HG03280 (cell line): ENCODE data around the gene INTS4.
"Not testable (repeated sequence)": the region's sequence is repeated elsewhere in the genome, so short reads cannot be mapped to it uniquely, and the experiment has no call there.

Experiments used
- ATAC-seq: cut with Tn5 transposase; IDR thresholded peaks from one replicate; pipeline ENCODE4 v1.9.1; 2021; ENCODE audit warnings: mild to moderate bottlenecking, moderate library complexity; ENCODE audit not compliant: unreplicated experiment

The INTS4 gene

DNA sequence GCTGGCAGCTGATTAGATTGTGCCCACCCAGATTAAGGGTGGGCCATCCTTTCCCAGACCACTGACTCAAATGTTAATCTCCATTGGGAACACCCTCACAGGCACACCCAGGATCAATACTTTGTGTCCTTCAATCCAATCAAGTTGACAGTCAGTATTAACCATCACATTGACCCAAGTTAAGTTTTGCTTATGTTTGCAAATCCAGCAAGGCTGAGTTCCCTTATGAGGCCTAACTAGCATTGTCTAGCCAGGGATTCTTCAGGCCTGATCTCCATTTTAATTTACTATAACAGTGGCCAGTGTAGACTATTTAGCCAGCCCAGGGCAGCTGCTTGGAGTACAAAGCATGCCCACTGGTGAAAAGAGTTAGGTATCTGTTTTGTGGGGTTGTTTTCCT, 30.9 kb upstream of the INTS4 start:
- no peak for ATAC-seq

DNA sequence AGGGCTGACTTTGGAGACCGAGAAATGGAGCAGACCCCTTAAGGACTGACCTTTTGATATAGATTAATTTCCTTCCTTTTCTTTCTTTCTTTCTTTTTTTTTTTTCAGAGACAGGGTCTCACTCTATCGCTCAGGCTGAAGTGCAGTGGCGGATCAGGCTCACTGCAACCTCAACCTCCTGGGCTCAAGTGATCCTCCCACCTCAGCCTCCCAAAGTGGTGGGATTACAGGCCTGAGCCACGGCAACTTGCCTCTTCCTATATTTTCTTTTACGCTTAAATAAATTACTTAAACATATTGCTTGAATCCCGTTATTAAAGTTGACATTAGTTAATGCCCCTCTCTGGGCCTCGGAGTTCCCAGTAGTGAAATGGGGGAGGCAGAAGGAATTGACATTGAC, 29.0 kb upstream of the INTS4 start:
- no peak for ATAC-seq

DNA sequence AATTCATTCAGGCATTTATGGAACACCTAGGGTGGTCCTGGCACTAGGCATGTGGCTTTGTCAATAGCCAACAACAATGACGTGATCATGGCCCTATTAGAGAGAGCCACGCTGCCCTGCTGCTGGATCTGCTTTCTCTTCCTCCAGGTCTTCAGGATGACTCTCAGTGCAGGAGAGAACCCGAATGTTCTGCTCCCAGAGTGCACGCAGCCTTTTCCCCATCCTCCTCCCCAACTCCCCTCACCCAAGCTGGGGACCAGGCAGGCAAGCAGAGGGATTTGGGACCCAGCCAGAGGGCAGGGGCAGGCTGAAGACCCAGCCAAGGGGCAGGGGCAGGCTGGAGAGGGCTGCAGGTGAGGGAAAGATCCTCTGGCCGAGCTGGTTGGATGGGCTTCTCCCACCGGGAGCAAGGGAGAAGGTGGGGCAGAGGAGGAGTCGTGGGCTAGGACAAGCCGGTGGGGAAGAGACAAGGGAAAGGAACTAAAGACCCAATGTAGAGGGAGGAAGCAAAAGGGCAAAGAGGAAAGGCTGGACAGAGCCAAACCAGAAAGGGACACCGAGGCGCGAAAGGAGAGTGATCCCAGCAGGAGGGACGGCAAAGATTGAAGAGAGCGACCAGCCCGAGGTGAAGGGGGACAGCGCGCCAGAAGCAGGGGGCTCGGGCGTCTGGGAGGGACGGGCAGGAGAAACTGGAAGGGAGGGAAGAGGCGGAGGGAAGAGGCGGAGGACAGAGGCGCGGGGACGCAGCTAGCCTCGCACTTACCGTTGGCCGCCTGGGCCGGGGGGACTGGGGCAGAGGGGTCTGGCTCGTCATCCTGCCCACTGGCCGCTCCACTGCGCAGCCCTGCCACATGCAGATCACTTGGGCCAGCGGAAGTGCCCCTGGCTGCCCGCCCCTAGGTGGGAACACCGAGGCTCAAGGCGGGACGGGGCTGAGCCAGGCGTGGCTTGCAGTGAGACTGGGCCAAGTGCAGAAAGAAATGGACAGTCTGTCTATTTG, 28.2 kb upstream of the INTS4 start, which contains the start of gene KCTD14:
Gene KCTD14, minus strand, starts transcription at position 880 of the 1,000 bp plus-strand sequence. Its CDS starts 27 bp downstream, at position 853.
- no peak for ATAC-seq

DNA sequence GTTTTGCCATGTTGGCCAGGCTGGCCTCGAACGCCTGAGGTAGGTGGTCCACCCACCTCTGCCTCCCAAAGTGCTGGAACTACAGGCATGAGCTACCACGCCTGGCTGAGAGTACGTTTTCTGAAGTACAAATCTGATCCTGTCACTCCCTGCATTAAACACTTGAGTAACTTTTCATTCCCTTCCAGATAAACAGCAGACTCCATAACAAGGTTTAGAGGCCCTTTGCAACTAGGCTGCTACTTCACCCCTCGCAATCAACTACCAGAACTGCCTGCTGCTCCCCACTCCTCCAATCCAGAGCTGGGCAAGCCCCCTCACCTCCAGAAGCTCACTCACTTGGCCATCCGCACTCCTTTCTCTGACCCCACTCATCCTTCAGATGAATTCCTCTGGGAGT, 27.1 kb upstream of the INTS4 start:
- no peak for ATAC-seq

DNA sequence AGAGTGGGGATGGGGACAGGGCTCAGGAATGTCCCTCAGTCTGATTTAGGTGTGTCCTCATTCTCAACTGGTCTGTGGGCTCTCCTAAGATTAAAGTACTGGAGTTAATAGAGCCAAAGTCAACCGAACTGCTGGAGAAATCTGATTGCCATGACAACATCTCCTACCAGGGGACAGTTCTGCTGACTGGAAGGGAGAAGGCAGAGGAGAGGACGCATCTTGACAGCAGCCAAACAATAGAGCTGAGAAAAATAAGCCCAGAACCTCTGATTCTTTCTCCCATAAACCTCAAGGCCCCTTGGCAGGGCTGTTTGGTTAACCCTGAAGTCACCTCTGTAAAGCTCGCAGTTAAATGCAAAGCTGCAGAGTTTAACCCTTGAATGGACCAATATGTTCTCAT, 25.8 kb upstream of the INTS4 start:
- no peak for ATAC-seq

DNA sequence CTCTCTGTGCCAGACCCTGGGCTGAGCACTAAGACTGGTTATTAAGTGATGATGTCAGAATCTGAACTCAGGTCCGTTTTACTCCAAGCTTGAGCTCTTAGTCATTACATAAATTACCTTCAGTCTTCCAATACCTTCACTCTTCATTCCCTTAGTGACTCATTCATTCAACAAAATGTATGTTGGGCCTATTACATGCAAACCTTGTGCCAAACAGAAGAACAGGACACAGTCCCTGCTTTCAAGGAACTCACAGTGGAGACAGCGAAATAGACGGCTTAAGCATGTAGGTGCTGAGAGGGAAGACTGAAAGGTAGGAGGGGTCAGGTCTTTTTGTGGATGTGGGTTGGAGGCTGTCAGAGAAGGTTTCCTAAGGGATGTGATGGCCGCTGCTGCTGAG, 25.3 kb upstream of the INTS4 start:
- no peak for ATAC-seq

DNA sequence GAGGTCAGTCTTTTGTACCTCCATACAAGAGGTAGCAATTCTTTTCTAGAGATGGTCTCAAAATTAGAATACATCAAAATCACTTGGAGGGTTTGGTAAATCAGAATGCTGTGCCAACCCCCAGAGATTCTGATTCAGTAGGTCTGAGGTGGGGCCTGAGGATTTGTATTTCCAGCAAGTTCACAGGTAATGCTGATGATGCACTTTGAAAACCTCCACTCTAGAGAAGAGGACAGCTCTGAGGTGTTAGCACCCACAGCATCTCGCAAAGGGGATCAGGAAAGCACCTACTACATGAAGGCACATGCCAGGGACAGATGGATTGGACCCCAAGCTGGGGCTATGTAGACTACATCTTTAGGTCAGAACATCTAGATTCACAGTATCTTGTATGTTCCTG, 21.4 kb upstream of the INTS4 start:
- ATAC-seq, result no peak

DNA sequence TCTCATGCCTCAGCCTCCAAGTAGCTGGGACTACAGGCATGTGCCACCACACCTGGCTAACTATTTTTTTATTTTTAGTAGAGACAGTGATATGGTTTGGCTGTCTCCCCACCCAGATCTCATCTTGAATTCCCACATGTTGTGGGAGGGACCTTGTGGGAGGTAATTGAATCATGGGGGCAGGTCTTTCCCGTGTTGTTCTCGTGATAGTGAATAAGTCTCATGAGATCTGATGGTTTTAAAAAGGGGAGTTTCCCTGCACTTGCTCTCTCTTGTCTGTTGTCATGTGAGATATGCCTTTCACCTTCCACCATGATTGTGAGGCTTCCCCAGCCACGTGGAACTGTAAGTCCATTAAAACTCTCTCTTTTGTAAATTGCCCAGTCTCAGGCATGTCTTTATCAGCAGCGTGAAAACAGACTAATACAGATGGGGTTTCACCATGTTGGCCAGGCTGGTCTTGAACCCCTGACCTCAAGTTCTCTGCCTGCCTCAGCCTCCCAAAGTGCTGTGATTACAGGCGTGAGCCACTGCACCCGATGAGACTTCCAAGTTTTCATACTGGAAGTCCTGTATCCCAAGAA, 20.6 kb upstream of the INTS4 start:
- ATAC-seq, result not testable (repeated sequence)

DNA sequence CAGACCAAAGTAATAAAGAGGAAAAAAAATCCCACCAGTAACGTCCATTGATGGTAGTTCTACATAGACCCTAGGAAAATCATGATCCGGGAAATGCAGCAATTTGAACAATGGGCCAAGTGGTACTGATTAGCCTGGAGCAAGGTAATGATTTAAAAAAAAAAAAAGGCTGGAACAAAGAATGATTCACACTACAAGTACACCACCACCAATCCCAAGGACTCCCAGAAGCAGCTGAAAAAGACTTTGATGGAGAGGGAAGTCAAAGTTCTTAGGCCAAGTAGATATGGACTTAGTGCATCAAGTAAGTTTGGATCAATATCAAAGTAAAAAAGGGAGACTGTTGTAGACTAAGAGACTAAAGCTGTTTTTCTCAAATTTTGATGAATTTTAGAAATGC, 16.8 kb upstream of the INTS4 start:
- no peak for ATAC-seq

DNA sequence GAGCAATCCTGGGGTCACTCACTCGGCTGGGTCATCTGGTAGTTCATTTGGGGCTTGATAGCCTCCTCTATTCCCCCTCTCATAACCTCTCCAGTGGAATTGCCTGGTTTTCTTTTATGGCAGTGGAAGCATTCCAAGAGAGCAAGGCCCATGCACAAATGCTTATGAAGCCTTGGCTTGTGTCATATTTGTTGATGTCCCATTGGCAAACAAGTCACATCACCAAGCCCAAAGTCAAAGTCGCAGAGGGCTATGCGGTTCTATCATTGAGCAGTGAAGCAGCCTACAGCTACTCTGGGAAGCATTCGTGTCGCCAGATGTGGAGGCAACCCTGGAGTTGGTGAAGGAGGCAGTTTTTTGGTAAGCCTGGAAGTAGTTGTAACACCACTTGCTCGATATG, 16.3 kb upstream of the INTS4 start:
- ATAC-seq, result no peak

DNA sequence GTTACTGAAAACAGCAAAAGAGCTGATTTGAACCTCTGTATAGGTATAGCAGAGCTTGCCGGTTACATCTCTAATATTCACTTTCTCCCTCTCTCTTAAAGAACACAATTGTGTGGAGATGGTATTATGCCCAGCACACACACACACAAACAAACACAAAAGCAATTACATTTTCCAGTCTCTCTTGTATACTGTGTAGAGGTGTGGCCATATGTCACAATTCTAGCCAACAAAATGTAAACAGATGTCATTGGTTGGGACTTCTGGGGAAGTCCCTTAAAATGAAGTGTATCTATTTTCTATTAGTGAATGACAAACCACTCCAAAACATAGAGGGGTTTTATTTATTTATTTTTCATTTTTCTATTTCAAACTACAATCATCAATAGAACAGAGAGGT, 15.8 kb upstream of the INTS4 start:
- ATAC-seq, result no peak

DNA sequence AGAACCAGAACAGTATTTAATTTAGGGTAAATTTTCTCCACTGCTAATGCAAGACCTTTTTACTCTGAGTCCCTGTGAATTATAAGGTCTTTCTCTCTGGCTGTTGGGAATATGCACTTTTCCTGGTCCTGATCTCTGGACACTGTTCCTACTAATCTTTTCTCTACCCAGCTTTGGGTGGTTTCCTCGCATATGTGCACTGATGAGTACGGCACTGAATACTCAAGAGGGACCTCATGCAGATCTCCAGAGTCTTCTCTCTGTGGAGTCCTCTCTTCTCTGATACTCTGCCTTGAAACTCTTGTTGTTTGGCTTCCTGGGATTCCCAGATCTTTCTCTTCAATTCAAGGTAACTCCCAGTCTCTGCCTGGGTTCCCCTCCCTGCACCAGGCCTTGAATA, 14.6 kb upstream of the INTS4 start:
- no peak for ATAC-seq

DNA sequence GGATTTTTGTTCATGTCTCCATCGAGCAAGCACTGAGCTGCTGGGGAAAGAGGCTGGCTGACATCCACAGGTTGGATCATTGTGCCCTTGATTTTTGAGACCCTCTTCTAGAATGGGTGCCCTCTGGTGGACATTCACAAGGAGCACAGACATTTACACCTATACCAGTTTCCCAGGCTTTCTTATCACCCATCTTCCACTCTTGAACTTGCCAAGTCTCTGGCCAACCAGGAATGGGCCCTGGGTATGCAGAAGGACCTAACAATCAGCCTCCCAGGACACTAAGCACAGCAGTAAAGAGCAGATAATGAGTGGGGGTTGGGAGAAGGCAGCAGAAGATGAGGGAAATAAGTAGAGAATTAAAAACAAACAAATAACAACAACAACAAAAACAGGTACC, 5.7 kb upstream of the INTS4 start:
- ATAC-seq, result peak; percentile 84

DNA sequence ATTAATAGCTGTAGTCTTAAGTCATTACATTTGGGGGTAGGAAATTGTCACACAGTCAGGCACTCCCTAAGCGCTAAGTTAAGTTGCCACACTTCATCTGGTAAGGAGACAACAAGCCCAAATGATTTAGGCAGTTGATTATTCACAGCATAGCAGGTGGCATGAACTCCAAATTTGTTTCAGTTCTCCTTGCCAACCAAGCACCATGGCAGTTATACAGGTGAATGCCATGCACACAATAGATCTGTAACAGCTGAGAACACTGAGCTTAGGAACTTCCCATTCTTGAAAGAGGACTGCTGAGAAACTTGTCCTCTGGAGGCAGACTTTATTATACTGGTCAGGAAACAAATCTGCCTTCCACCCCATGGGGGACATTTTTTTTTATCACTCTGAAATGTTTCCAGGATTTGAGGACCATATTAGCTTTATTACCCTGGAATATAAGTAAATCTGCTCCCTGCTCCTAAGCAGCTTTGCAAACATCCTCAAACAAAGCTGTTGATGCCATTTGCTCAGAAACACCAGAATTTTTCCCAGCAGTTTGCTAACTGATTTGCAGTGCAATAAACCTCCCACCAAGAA, 5.1 kb upstream of the INTS4 start:
- ATAC-seq, result no peak

DNA sequence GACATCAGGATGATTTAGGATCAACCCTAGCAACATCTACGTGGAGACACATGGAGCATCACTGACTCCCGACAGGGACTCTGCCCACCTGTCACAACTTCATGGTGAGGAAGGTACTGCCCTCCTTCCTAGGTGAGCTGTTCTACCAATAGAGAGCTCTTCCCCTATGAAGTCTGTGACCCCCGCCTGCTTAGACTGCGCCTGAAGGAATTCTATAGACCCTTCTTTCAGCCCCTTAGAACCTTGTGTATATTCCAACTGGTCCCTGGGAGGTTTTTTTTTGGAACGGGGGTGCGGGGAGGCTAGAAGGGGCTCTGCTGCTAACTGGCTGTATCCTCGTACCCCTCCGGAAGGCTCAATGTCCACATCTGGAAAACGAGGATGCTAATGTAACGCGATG, 566 bp downstream of the INTS4 start:
- ATAC-seq, result no peak

DNA sequence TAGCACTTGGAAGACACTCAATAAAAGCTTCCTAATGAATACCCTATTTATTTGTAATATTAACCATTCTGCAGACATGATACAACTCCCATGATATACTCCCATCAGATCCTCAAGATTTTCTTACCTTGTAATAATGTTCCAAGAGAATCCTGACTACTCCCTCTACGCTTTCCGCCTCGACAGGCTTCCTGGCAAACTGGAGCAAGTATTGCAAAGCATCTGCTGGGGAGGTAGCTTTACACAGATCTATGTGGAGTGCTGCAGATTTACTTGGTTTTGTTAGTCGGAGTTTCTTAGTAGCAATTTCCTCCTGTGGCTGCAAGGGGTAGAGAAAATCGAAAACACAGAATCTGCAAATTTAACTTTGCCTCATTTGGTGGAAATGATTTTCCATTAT, 3.5 kb downstream of the INTS4 start:
- no peak for ATAC-seq

DNA sequence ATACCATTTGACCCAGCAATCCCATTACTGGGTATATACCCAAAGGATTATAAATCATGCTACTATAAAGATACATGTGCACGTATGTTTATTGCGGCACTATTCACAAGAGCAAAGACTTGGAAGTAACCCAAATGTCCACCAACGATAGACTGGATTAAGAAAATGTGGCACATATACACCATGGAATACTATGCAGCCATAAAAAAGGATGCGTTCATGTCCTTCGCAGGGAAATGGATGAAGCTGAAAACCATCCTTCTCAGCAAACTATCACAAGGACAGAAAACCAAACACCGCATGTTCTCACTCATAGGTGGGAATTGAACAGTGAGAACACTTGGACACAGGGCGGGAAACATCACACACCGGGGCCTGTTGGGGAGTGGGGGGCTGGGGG, 8.0 kb downstream of the INTS4 start:
- ATAC-seq, result not testable (repeated sequence)

DNA sequence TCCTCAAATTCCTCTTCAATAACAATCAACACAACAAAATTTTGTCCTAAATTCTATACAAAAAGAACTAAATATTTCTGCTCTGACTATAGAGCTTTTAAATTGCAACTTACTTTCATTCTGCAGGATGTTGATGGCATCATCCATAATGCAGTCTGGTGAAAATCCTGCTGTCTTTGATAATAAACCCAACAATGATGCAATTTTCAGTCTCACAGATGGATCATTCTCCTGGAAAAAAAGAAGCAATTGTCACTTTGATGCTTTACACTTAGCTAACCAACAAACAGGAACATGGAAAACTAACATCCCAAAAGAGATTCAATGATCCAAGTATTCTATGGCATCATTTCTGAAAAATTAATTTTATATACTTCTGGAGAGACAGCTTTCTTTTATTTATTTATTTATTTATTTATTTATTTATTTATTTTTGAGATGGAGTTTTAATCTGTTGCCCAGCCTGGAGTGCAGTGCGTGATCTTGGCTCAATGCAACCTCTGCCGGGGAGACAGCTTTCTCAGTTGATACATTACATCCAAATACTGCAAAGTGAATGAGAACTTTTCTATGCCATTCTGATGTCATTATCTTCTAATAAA, 13.0 kb downstream of the INTS4 start:
- ATAC-seq, result no peak

DNA sequence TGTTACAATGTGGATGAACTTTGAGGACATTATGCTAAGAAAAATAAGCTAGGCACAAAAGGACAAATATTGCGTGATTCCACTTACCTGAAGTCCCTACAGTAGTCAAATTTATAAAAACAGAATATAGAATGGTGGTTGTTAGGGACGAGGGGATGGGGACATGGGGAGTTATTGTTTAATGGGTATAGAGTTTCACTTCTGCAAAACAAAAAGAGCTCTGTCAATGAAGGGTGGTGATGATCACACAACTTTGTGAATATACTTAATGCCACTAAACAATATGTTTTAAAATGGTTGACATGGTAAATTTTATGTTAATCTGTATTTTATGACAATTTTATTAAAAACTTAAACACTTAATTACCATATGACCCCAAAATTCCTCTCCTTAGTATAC, 26.1 kb downstream of the INTS4 start:
- no peak for ATAC-seq

DNA sequence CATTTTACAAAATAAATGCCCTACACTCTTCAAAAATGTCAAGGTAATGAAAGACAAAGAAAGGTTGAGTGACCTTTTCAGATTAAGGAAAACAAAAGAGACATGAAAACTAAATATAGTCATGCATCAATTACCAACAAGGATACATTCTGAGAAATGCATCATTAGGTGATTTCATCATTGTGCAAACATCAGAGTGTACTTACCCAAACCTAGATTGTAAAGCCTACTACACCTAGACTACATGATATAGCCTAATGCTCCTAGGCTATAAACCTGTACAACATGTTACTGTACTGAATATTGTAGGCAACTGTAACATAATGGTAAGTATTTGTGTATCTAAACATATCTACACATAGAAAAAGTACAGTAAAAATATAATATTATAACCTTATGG, 26.7 kb downstream of the INTS4 start:
- no peak for ATAC-seq

DNA sequence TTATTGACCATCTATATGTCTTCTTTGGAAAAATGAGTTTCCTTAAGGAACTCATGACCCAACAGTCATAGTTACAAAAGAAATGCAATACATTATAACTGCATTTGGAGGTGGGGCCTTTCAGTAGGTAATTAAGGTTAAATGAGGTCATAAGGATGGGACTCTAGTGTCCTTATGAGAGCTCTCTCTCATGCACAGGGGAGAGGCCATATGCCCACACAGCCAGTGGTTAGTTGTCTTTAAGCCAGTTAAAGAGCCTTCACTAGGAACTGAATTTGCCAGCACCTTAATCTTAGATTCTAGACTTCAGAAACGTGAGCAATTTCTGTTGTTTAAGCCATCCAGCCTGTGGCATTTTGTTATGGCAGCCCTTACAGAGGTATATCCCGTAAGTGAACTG, 27.3 kb downstream of the INTS4 start:
- no peak for ATAC-seq

DNA sequence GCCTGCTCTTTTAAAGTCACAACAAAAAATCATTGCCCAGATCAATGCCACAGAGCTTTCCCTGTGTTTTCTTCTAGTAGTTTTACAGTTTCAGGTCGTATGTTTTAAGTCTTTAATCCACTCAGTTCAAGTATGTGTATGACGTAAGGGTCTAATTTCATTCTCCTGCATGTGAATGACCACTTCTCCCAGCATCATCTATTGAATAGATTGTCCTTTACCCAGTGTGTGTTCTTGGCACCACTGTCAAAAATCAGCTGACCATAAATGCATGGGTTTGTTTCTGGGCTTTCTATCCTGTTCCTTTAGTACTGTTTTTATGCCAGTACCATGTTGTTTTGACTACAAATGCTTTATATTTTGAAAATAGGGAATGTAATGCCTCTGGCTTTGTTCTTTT, 28.1 kb downstream of the INTS4 start:
- no peak for ATAC-seq
